Glomerular visceral epithelial cell (primary cell): ENCODE data around the gene TERC.

Experiments
- DNase-seq: peaks from one replicate; pipeline ENCODE4 v3.0.0-alpha.2; 2016; ENCODE audit errors: extremely low spot score

TERC gene

DNA sequence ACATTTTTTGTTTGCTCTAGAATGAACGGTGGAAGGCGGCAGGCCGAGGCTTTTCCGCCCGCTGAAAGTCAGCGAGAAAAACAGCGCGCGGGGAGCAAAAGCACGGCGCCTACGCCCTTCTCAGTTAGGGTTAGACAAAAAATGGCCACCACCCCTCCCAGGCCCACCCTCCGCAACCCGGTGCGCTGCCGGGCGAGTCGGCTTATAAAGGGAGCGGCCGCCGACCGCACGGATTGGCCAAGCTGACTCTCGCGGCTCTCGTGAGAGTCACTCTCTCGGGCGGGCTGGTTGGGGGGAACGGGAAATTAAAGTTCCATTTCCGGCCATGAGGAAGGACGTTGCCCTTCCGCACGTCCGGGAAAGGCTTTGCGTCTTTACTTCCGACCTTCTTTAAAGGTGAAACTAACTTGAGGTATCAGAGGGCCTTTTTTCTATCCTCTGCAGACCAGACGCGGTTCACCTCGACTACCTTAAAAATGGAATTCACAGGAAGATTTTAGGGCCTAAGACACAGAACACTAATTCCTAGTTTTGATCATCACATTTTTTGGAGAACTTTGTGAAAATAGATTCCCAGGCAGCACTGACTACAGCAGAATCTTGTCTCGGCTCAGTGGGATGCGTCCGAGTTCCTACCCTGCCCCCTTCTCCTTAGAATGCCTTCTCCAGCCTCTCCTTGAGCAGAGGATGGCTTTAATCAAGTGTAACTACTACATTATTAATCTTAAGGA is at the start of gene TERC:
Gene TERC, minus strand, starts transcription at position 179 of the 731 bp plus-strand sequence.
- DNase-seq: peak; percentile 83

DNA sequence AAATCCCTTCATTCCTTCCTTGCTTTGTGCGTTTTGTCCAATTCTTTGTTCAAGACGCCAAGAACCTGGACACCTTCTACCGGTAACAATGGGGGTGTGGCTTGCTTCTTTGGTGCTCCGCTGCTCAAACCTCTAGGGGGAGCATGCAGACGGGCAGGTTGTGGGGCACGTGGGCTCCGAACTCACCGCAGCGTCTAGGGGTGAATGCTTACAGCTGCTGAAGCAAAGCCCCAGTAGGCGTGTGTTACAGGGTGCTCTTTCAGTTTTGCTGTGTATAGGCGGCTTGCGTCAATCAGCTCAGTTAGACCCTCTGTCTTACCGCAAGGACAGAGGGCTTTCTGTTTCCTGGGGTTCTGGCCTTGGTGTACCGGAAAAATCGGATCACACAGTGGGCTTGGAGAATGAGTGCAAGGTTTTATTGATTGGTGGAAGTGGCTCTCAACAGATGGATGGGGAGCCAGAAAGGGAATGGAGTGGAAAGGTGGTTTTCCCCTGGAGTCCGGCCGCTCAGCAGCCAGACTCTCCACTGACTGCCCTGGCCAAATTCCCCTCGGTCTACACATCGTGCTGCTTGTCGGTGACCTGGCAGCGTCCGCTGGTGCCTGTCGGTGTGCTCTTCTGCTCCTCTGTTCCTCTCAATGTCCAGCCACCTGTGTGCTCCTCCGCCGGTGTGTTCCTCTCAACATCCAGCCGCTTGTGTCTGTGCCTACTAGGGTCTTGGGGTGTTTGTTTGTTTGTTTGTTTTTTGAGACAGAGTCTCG is 49.1 kb upstream of the TERC start:
- no peak for DNase-seq

DNA sequence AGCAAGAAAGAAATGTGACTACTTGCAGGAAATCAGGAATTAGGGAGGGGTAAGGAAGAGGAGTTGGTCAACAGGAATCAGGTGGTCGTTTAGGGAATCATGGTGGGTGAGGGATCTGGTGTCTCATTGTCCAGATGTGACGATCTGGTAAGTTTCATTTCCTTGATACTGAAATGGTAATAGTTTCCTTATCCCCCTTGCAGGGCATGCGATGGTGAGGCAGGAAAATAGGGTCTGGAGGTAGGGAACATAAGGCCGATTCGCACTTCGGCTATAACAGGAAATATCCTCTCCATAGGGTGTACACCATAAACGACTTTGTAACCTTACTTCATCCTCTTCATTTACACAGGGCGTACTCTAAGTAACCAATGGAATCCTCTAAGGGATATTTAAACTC is 48.4 kb upstream of the TERC start:
- DNase-seq: no peak

DNA sequence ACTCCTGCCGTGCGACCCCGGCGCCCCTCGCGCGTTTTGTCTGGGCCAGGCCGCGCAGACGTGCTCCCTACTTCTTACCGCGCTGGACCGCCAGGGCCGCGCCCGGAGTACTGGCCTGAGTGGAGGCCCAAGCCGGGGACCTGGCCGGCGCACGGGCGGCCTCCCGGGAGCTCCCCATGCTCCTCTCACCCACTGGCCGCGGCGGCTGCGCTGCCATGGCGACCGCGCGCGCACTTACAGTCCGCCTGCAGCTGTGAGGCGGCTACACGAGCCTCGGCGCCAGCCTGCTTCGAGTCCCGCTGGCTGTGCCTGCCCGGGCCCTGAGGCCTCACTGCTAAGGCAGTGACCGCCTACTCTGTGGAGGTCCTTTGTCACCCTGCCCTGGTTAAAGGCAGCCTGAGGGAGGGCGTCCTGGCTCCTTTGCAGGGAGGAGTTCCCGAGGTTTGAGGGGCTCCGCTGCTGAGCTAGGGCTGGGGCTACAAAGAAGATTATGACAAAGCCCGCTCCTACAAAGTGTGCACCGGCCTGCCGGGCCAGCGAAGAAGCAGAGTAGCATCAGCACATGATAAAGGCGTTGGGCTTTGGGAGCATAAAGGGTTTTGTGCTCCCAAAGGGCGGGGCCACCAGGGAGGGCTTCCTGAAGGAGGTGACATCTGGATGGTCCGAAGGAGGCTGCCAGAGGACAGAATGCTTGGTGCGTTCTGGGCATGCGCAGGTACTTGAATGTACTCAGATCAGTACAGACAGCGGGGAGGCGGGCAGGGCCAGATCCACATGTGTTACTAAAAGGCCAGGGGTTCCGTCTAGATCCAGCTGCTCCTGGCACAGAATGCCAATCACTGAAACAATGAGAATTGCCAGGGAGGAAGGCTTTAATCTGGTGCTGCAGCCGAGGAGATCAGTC is 47.7 kb upstream of the TERC start, which contains the start of the genes LRRC34 and LRRIQ4:
Gene LRRC34, minus strand, starts transcription at position 573 of the 904 bp plus-strand sequence. Its CDS starts 356 bp downstream, at position 217.
Gene LRRIQ4, plus strand, starts transcription at position 539 of the 904 bp plus-strand sequence. CDS start 9,052 bp downstream, outside the sequence.
- DNase-seq: peak; percentile 61

DNA sequence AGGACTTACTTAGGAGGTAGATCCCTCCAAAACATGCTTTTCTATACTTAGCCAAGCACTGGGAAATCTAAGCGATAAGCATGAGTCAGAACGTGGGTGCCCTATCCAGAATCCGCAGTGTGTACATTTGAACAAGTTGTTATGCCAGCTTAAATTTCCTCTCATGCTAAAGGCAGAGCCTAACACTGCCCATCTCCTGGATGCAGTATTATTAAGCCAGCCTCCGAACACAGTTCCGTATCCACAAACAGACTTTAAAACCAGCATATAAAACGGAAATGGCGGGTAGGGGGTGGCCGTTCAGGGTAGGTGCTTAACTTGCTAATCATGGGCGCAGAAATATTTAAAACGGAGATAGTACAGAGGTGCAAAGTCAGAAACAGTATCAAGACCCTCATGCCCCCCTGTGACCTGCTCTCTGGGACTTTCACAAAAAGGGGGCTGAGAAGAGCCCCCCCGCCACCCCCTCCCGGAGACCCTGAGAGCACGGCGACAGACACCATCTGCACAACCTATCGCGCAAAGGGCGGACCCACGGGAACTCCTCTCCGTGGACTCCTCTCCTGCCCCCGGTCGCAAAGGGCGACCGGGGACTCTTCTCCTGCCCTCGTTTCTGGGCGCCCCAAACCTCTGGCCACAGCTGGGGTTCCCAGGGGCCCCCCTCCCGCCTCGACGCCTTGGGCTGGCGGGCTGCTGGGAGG is 46.9 kb upstream of the TERC start:
- DNase-seq: peak; percentile 8

DNA sequence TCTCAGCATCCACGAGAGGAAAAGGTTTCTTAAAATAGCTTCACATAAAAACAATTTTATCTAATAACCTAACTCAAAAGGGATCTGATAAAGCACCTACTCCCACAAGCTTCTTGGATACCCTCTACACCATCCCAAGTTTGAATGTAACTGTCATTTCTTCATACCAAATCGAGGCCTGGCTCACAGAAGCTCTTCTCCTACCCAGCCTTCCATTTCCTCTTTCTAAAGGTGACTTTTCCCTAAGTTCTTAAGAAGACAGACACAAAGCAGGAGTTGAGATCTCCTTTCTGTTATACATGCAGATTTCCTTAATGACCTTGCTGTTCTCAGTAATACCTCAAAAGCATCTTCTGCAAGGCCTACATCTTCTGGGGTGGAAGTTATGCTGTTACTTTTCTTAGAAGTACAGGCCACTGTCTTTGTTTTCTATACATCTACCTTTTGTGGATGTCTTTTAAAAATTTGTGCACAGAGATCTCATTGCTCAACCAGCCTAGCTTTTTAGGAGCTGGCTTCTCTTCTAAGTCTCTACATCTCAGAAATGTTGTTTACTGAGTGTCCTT is 44.5 kb upstream of the TERC start:
- DNase-seq: no peak

DNA sequence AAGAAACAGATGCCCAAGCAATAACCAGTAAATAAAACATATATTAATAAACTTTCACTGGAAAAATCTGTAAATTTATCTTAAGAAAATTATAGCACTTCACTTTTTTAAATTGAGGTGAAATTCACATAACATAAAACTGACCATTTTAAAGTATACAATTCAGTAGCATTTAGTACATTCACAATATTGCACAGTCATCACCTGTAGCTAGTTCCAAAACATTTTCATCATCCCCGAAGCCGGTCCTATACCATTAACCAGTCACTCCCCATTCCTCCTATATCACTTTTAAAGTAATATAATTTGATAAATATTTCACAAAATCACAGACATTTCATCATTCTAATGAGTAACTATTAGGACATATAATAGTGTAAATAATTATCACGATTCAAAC is 39.8 kb upstream of the TERC start:
- DNase-seq: no peak

DNA sequence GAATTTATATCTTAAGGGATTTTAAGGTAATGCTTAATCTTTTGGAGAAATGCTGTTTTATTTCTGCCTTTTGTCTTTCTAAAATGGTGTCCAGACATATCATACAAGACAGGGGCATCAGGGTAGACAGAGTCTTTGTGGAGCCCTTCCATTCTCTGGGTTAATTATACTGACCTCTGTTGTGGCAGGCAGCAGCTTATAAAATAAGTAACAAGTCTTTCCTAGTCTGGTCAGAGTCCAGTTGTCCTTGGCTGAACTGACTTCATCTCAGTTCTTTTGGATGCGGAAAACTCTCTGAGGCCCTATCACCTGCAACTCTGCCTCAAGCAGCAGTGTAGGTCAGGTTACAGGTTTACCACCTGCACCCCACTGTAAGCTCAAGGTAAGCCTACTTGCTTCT is 27.5 kb upstream of the TERC start:
- no peak for DNase-seq

DNA sequence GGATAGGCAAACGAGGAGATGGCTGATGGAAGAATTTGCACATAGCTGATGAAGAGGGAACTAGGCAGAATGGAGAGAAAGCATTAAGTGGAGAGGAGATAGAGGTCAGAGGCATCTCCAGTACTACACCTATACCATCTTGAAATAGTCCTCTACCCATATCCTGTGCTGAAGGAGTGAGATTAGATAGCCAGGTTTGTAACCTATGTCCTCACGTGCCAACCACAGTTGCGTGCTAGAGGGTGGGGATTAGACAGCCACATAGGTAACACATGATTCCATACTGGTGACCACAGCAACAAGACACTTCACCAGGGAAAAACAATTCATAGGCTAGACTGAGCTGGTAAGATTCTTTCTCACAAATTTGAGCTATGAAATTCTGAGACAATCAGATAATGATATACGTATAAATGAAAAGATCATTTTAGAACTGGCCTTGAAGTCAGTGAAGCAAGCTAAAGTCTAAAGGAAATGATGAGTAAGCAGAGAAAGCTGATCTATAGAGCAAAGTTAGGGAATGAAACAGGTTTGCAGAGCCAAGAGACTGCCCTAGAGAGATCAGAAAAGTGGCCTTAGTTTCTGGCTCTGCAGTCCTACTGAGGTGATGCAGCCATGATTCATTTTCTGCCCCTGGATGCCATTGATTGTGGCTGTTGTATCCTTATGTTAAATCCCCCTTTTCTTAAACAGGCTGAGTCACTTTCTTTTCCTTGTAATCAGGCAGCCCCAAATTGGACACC is 26.0 kb upstream of the TERC start:
- DNase-seq: peak; percentile 11

DNA sequence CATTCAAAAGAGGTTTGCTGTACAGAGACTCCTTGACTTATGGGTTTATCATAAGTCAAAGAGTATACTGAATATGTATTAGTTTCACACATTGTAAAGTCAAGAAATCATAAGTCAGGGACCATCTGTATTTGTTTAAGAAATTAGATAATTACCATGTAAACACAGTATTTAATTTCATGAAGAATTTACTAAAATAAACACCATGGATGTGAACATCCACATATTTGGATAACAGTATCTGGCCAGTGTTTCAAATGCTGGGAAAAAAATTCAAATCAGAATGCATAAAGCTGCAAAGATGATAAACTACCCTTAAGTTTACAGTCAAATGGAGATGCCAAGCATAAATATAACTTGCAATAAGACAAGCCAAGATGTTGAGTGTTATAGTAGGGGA is 25.4 kb upstream of the TERC start:
- no peak for DNase-seq

DNA sequence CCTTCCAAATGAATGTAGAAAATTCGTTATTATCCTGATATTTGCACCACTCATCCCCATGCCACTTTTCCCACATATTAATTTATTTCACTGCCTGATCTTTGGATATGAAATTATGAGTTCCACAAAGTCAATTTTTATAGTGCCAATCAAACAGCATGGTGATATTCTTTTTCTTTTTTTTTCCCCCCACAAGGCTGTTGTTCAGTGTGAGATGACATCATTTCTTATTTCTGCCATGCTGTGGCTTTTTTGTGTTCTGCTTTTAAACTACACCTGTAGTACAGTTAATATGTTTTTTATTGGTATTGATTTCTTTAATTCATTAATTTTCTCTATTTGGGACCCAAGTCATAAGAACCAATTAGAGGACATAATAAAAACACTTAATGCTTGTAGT is 22.9 kb upstream of the TERC start:
- no peak for DNase-seq

DNA sequence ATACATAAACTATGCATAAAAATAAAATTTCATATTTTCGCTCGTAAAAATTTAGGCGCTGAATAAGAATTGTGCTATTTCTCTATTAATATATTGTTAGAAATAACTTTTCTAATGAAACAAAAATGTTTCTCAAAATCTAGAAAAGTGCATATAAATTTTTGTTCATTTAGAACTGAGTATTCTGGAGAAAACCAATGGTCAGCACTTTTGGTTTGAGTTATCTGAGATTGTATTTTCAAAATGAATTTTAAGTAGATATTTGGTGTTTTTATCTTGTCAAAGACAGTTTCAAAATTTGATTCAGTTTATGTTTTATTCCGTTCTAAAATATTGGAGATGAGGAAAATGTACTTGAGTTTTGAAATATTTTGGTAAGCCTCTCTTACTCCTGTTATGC is 22.3 kb upstream of the TERC start:
- DNase-seq: no peak

DNA sequence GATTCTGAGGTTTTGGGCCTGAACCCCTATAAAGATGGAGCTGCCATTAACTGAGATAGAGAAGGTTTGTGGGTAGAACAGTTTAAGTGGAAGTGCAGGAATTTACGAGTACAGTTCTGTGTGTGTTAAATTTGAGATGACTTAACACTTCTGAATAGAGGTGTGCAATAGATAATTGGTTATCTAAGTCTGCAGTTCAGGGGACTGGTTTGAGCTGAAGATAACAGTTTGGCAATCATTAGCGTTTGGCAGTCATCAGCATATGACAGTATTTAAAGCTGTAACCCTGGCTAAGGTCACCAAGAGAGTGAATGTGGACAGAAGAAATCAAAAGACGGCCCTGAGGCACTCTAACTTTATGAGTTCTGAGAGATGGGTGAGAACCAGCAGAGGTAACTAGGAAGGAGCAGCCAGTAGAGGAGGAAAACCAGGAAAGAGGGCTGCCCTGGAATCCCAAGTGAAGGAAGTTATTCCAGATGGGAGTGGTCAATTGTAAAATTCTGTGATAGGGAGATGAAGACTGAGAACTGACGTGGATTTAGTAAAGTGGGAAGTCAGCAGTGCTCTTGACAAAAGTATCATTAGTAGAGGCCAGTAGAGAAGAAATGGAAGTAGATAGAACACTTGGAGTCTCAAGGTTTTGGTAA is 16.5 kb upstream of the TERC start:
- DNase-seq: no peak

DNA sequence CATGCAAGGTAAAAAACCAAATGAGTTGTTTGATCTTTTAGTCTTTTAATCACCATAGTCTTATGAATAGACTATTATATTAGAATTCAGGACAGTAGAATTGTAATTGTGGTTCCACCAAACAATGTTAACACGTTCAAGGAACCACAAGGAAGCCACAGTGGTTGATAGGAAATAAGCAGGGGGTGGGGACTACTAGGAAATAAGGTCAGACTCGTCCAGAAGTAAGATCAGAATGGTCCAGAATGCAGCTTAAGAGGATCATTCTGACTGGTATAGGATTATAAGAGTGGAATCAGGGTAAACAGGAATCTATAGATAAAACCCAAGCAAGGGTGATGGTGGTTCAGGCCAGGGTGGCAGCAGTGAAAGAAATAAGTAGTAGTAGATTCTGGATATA is 15.9 kb upstream of the TERC start:
- DNase-seq: no peak

DNA sequence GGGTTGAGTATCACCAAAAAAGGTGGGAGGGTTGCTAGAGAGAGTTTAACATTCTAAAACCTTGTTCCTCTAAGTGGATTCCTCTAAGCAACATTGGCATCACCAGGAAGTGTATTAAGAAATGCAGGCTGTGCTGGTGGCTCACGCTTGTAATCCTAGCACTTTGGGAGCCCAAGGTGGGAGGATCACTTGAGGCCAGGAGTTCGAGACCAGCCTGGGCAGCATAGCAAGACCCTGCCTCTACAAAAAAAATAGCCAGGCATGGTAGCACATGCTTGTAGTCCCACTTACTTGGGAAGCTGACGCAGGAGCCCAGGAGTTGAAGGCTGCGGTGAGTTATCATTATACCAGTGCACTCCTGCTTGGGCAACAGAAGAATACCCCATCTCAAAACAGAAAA is 13.0 kb upstream of the TERC start:
- no peak for DNase-seq

DNA sequence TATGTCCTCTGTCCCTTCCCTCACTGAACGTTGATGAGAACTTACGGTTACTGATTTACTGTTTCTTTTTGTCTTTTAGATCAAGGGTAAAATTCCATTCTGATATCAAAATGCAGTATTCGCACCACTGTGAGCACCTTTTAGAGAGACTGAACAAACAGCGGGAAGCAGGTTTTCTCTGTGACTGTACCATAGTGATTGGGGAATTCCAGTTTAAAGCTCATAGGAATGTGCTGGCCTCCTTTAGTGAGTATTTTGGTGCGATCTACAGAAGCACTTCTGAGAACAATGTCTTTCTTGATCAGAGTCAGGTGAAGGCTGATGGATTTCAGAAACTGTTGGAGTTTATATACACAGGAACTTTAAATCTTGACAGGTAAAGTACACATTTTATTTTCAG is 9.3 kb upstream of the TERC start:
- no peak for DNase-seq

DNA sequence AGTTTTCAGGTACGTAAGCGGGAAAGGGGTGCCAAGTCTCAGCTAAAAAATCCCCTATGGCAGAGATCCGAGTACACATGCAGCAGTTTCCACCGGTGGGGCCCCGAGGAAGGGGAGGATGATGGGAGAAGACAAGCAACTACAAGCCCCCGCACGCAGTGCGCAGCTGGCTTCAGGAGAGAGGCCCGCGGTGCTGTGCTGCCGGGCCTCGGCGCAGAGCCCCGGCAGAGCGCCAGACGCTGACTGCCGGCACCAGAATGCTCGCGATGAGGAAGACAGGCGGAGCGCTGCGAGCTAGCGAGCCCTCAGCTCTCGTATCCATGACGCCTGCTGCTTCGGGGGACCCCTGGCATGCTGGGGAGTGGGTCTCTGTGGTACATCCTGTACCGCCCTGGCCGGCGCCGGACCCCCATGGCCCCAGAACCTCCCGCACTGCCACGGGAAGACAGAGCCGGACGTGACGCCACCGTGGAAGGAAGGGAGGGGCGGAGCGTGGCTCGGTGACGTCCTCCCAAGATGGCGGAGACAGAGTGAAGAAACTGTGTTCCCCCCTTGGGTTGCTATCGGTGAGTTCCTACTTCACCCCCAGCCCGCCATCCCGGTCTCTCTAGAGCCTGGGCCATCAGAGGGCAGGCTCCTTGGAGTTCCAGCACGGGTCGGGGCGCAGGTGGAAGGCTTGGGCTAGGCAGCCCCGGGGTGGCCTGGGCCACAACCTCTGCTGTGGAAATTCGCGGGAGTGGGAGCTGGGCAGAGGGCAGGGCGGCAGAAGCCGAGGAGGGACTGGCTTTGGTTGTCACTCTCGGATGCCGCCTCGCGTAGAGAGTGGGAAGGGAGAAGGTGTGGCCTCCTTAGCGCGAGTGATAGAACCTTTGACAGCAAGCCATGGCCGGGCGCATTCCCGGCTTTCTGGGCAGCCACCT is 8.3 kb upstream of the TERC start, which contains the start of gene MYNN:
Gene MYNN, plus strand, starts transcription at position 500 of the 920 bp plus-strand sequence. CDS start 900 bp downstream, outside the sequence.
- DNase-seq: peak; percentile 86

DNA sequence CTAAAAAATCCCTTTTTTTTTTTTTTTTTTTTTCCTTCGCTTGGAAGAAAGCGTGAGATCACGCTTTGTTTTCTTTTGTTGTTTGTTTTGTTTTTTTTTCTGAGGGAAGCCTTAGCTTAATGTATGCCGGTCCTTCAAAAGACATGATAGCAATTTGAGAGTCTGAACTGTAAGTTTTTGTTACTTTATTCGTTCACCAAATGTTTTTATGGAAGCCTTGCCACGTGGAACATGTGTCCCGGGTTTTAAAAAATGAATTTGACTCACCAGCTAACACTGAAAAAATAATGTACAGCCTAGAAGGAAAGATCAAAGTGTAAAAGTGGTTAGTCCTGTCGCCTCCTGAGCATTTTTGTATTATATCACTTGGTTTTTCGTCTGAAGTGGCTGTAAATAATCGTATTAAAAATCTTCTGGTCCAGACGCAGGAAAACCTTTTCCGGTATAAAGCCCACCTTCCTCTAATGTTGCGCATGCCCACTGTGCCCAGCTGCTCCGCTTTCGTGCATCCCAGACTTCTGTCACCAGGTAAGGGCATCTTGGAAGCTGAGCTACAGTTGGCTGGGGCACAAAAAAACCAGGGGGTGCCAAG is 7.5 kb upstream of the TERC start:
- peak; percentile 81 for DNase-seq
